Stimulated activated CD4-positive, alpha-beta T cell treated with anti-CD3 and anti-CD28 coated beads, TNF-alpha, amount 100 ng/mL, for 48 hours (primary cell): ENCODE data around the gene IVNS1ABP.
"Not testable (repeated sequence)": the region's sequence is repeated elsewhere in the genome, so short reads cannot be mapped to it uniquely, and the experiment has no call there.

Source experiments
- DNase-seq, 3 donors: peaks; one replicate each; pipeline ENCODE4 v3.0.0-alpha.2; 2020; ENCODE audit warnings: low read depth in 3 of 3

Gene IVNS1ABP

GRCh38 chr1:185255595-185255994 lies 61.4 kb downstream of the IVNS1ABP start:
- not testable (repeated sequence) for DNase-seq

GRCh38 chr1:185252404-185252803 lies 64.6 kb downstream of the IVNS1ABP start:
- not testable (repeated sequence) for DNase-seq

GRCh38 chr1:185251928-185252327 lies 65.1 kb downstream of the IVNS1ABP start:
- not testable (repeated sequence) for DNase-seq

- DNase-seq = no peak
Measured at GRCh38 chr1:185250063-185250462, 67.0 kb downstream of the IVNS1ABP start.

GRCh38 chr1:185249563-185249962 lies 67.5 kb downstream of the IVNS1ABP start:
- no peak for DNase-seq
